ENCODE results near the gene PLEKHA1.

PLEKHA1 gene

DNA sequence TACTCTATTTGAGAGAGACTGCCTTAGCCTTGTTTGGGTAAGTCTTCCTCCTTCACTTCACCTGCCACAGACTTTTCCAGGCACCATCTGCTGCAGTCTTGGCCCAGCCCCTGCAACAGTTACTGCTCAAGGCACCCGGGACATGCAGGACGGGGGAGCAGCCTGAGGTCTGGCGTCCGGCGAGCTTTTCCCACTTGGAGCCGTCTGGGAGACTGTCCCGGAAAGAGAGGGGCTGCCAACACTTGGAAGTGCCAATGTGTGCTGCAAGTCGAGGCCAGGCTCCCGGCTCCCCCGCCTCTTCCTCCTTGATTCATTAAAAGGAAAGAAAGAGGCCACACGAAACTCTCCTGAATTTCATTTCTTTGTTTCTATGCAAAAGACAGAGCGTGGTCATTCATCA, 100.6 kb downstream of the PLEKHA1 start:
- no peak overlapping the region for H3K9ac ChIP-seq (ENCODE audit: low read depth, low read length)
- no peaks in the 10 kb centered on the region for H3K9me3 ChIP-seq (ENCODE audit: control insufficient read depth, insufficient read depth, low read length)

GRCh38 chr10:122475591-122476332, 101.3 kb downstream of the PLEKHA1 start:
- Histone ChIP-seq H3K4me1 (ENCODE audit: insufficient read depth, low read length) (peaks cover 33% of the 10 kb centered on the region), H3K9ac (ENCODE audit: low read depth, low read length) (no peak overlapping the region), H3K9me3 (ENCODE audit: control insufficient read depth, insufficient read depth, low read length) (no peaks in the 10 kb centered on the region), H3K36me3 (ENCODE audit: insufficient read depth, low read length) (no peaks in the 10 kb centered on the region)

More for the DNA sequence above, 100.6 kb downstream of the PLEKHA1 start:
- Histone ChIP-seq H3K36me3 (ENCODE audit: insufficient read depth, low read length) (no peaks in the 10 kb centered on the region), H3K4me1 (ENCODE audit: insufficient read depth, low read length) (peaks cover 33% of the 10 kb centered on the region)

- Histone ChIP-seq H3K9ac (ENCODE audit: low read depth, low read length) (no peak overlapping the region), H3K4me1 (ENCODE audit: insufficient read depth, low read length) (peaks cover 33% of the 10 kb centered on the region), H3K36me3 (ENCODE audit: insufficient read depth, low read length) (no peaks in the 10 kb centered on the region), H3K9me3 (ENCODE audit: control insufficient read depth, insufficient read depth, low read length) (peaks cover 4% of the 10 kb centered on the region; the same call in 1 of the 2 replicates)
Measured at GRCh38 chr10:122476333-122476695, 101.8 kb downstream of the PLEKHA1 start.

GRCh38 chr10:122477436-122477835, 102.9 kb downstream of the PLEKHA1 start:
- H3K4me1 ChIP-seq (ENCODE audit: insufficient read depth, low read length), result peaks cover 33% of the 10 kb centered on the region
- no peaks in the 10 kb centered on the region for H3K36me3 ChIP-seq (ENCODE audit: insufficient read depth, low read length)
- no peak overlapping the region for H3K9ac ChIP-seq (ENCODE audit: low read depth, low read length)
- H3K9me3 ChIP-seq (ENCODE audit: control insufficient read depth, insufficient read depth, low read length), result peaks cover 7% of the 10 kb centered on the region

- no peak overlapping the region for H3K9ac ChIP-seq (ENCODE audit: low read depth, low read length)
- peaks cover 32% of the 10 kb centered on the region for H3K4me1 ChIP-seq (ENCODE audit: insufficient read depth, low read length)
- peaks cover 7% of the 10 kb centered on the region for H3K9me3 ChIP-seq (ENCODE audit: control insufficient read depth, insufficient read depth, low read length)
- H3K36me3 ChIP-seq (ENCODE audit: insufficient read depth, low read length), result no peaks in the 10 kb centered on the region
Measured at GRCh38 chr10:122478971-122479370, 104.5 kb downstream of the PLEKHA1 start.

DNA sequence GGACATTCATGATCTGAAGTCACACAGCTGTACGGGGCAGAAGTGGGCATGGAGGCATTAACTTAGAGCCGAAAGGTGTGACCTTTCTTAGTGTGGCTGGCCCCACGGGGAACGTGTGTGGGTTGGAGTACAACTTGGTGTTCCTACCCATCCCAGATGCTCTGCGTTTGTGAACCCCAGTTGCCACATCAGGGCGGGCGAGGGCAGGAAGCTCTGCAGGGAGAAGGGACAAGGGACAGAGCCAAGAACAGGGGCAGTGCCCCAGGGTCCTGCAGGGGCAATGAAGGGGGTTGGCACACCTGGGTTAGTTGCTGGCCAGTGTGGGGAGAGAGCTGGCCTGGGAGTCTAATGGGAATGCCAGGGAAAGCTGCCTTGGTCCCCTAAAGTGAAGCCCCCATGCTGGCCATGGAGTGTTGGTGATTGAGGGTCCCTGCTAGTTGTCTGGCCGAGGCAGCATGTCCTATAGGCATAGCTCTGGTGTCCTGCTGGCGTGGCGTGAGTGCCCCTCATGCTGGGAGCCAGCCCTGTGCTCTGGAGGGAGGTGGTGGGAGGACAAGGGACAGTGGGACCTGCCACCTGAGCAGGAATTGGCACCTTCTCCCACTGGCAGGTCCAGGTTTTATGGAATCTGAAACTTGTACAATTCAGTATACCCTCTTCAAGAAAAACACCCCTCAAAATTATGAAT, 105.8 kb downstream of the PLEKHA1 start:
- peaks cover 7% of the 10 kb centered on the region for H3K9me3 ChIP-seq (ENCODE audit: control insufficient read depth, insufficient read depth, low read length)
- H3K9ac ChIP-seq (ENCODE audit: low read depth, low read length), result no peak overlapping the region
- H3K36me3 ChIP-seq (ENCODE audit: insufficient read depth, low read length), result no peaks in the 10 kb centered on the region
- peaks cover 19% of the 10 kb centered on the region for H3K4me1 ChIP-seq (ENCODE audit: insufficient read depth, low read length)

- no peaks in the 10 kb centered on the region for H3K36me3 ChIP-seq (ENCODE audit: insufficient read depth, low read length)
- H3K9ac ChIP-seq (ENCODE audit: low read depth, low read length), result no peak overlapping the region
- H3K9me3 ChIP-seq (ENCODE audit: control insufficient read depth, insufficient read depth, low read length), result peaks cover 7% of the 10 kb centered on the region
- H3K4me1 ChIP-seq (ENCODE audit: insufficient read depth, low read length), result peaks cover 9% of the 10 kb centered on the region
Measured at GRCh38 chr10:122481296-122482056, 107.0 kb downstream of the PLEKHA1 start.

Data from ES-I3 (cell line).